HEK293 (cell line): ENCODE measurements around the gene ADAM19.

Experiments
- CTCF ChIA-PET: fragments of 350-600 bp; formaldehyde crosslinking; extraction: SDS; loops from one replicate; lab custom pipeline; 2021; ENCODE audit warnings: antibody characterized with exemption; lab: Yijun Ruan, JAX
- POLR2A ChIA-PET: fragments of 300-600 bp; formaldehyde crosslinking; extraction: SDS; loops from one replicate; lab custom pipeline; 2020; ENCODE audit warnings: antibody characterized with exemption, inconsistent platforms; lab: Yijun Ruan, JAX
- H3K27ac ChIP-seq: fragments of 200-500 bp; sonication (Bioruptor generic); 2 replicates; pipeline ENCODE4 v1.5.1; 2014; ENCODE audit warnings: low read depth, low read length, control low read depth, inconsistent platforms; ENCODE audit errors: extremely low read depth
- H3K36me3 ChIP-seq, 2 experiments: fragments of 200-500 bp in 1 of 2; sonication (Bioruptor generic) in 1 of 2; 1 replicate in 1 of 2; 2 replicates in 1 of 2; pipeline ENCODE4 v1.5.1; 2014 to 2017; ENCODE audit warnings: inconsistent platforms in 2 of 2, low read length in 2 of 2; ENCODE audit not compliant: control insufficient read depth in 2 of 2, insufficient read depth in 1 of 2
- H3K4me1 ChIP-seq: fragments of 200-500 bp; sonication (Bioruptor generic); 2 replicates; pipeline ENCODE4 v1.5.1; 2014; ENCODE audit warnings: mild to moderate bottlenecking, low read length, inconsistent platforms; ENCODE audit not compliant: control insufficient read depth, insufficient read depth
- H3K4me3 ChIP-seq: 2 replicates; pipeline ENCODE4 v1.5.1; 2011; ENCODE audit warnings: low read depth, mild to moderate bottlenecking, control low read depth, low read length, moderate library complexity
- H3K9me3 ChIP-seq: fragments of 200-500 bp; sonication (Bioruptor generic); 2 replicates; pipeline ENCODE4 v1.5.1; 2014; ENCODE audit warnings: low read depth, low read length, inconsistent platforms; ENCODE audit not compliant: control insufficient read depth, insufficient read depth
- GFI1B ChIP-seq: fragments of 450-650 bp; formaldehyde crosslinking; IDR thresholded peaks from 2 replicates; pipeline ENCODE4 v1.5.1; 2016; ENCODE audit warnings: missing biosample characterization, missing genetic modification characterization
- KLF8 ChIP-seq: fragments of 450-650 bp; formaldehyde crosslinking; IDR thresholded peaks from 2 replicates; pipeline ENCODE4 v1.5.1; 2016; ENCODE audit warnings: missing biosample characterization, missing genetic modification characterization
- KLF9 ChIP-seq: fragments of 450-650 bp; formaldehyde crosslinking; IDR thresholded peaks from 2 replicates; pipeline ENCODE4 v1.5.1; 2016; ENCODE audit warnings: missing biosample characterization, missing genetic modification characterization, low read depth
- MYNN ChIP-seq: fragments of 450-650 bp; formaldehyde crosslinking; IDR thresholded peaks from 2 replicates; pipeline ENCODE4 v1.5.1; 2016; ENCODE audit warnings: missing biosample characterization, missing genetic modification characterization, borderline replicate concordance
- PATZ1 ChIP-seq: fragments of 450-650 bp; formaldehyde crosslinking; IDR thresholded peaks from 2 replicates; pipeline ENCODE4 v1.5.1; 2016; ENCODE audit warnings: missing biosample characterization, missing genetic modification characterization
- SP3 ChIP-seq: fragments of 450-650 bp; formaldehyde crosslinking; IDR thresholded peaks from 2 replicates; pipeline ENCODE4 v1.5.1; 2016; ENCODE audit warnings: missing biosample characterization, missing genetic modification characterization
- WT1 ChIP-seq: fragments of 450-650 bp; formaldehyde crosslinking; IDR thresholded peaks from 2 replicates; pipeline ENCODE4 v1.5.1; 2016; ENCODE audit warnings: missing biosample characterization, missing genetic modification characterization
- ZNF114 ChIP-seq: fragments of 450-650 bp; formaldehyde crosslinking; IDR thresholded peaks from 2 replicates; pipeline ENCODE4 v1.5.0; 2017; ENCODE audit warnings: missing biosample characterization, missing genetic modification characterization
- ZNF16 ChIP-seq: fragments of 450-650 bp; formaldehyde crosslinking; IDR thresholded peaks from 2 replicates; pipeline ENCODE4 v1.5.1; 2016; ENCODE audit warnings: low read depth, missing biosample characterization, missing genetic modification characterization
- ZNF221 ChIP-seq: fragments of 450-650 bp; formaldehyde crosslinking; IDR thresholded peaks from 2 replicates; pipeline ENCODE4 v1.5.1; 2017; ENCODE audit warnings: missing biosample characterization, missing genetic modification characterization, borderline replicate concordance
- ZNF350 ChIP-seq: fragments of 450-650 bp; formaldehyde crosslinking; IDR thresholded peaks from 2 replicates; pipeline ENCODE4 v1.5.0; 2017; ENCODE audit warnings: missing biosample characterization, mild to moderate bottlenecking, missing genetic modification characterization
- ZNF394 ChIP-seq: fragments of 450-650 bp; formaldehyde crosslinking; IDR thresholded peaks from 2 replicates; pipeline ENCODE4 v1.5.1; 2016; ENCODE audit warnings: missing biosample characterization, missing genetic modification characterization, mild to moderate bottlenecking, moderate library complexity, borderline replicate concordance
- ZNF449 ChIP-seq: fragments of 450-650 bp; formaldehyde crosslinking; IDR thresholded peaks from 2 replicates; pipeline ENCODE4 v1.5.1; 2017; ENCODE audit warnings: missing biosample characterization, mild to moderate bottlenecking, missing genetic modification characterization, moderate library complexity
- ZNF518A ChIP-seq: fragments of 450-650 bp; formaldehyde crosslinking; conservative IDR thresholded peaks from 2 replicates; pipeline ENCODE4 v1.5.1; 2016; ENCODE audit warnings: low read depth, missing biosample characterization, missing genetic modification characterization
- ZNF548 ChIP-seq: fragments of 450-650 bp; formaldehyde crosslinking; IDR thresholded peaks from 2 replicates; pipeline ENCODE4 v1.5.1; 2016; ENCODE audit warnings: missing biosample characterization, missing genetic modification characterization
- ZNF624 ChIP-seq: fragments of 450-650 bp; formaldehyde crosslinking; IDR thresholded peaks from 2 replicates; pipeline ENCODE4 v1.5.1; 2017; ENCODE audit warnings: missing biosample characterization, missing genetic modification characterization
- ZNF626 ChIP-seq: fragments of 450-650 bp; sonication (Bioruptor Pico); formaldehyde crosslinking; IDR thresholded peaks from 2 replicates; pipeline ENCODE4 v1.5.1; 2018; ENCODE audit warnings: missing biosample characterization, missing genetic modification characterization, inconsistent platforms
- ZNF837 ChIP-seq: fragments of 450-650 bp; formaldehyde crosslinking; IDR thresholded peaks from 2 replicates; pipeline ENCODE4 v1.5.1; 2016; ENCODE audit warnings: missing biosample characterization, missing genetic modification characterization
- ZSCAN23 ChIP-seq: fragments of 450-650 bp; formaldehyde crosslinking; IDR thresholded peaks from 2 replicates; pipeline ENCODE4 v1.5.1; 2016; ENCODE audit warnings: missing biosample characterization, missing genetic modification characterization

ADAM19 gene

GRCh38 chr5:157593052-157593757 lies 17.6 kb upstream of the ADAM19 start:
- Histone ChIP-seq H3K27ac (no peak overlapping the region), H3K9me3 (no peaks in the 10 kb centered on the region), H3K36me3 (no peaks in the 10 kb centered on the region)
- TF ChIP-seq KLF9 (tag by site-specific recombination) (no peak), ZNF394 (no peak), SP3 (tag by site-specific recombination) (no peak), ZNF837 (no peak), ZNF350 (no peak), ZNF624 (tag by site-specific recombination) (no peak), ZNF518A (tag by site-specific recombination) (no peak), ZNF221 (tag by site-specific recombination) (no peak), GFI1B (tag by site-specific recombination) (no peak), ZNF449 (tag by site-specific recombination) (no peak), PATZ1 (tag by site-specific recombination) (no peak), ZNF626 (tag by site-specific recombination) (no peak), ZNF114 (tag by site-specific recombination) (no peak), ZSCAN23 (tag by site-specific recombination) (no peak), ZNF16 (tag by site-specific recombination) (no peak), KLF8 (no peak), ZNF548 (tag by site-specific recombination) (no peak), WT1 (no peak), MYNN (tag by site-specific recombination) (no peak)
- TF ChIP-seq, all 188 proteins: peak for 0
- H3K4me3 ChIP-seq: no peak overlapping the region
- CTCF ChIA-PET: no interaction called here
- H3K4me1 ChIP-seq: no peaks in the 10 kb centered on the region
- POLR2A ChIA-PET: interaction anchor here (0.6 kb wide), 1 partner anchor 16 kb away, joined by 3 read pairs; no protein-coding TSS in a partner anchor
